Muscle of arm (tissue), 12 donors: ENCODE measurements around the gene ZNF343. TPM values are rescaled to one million over a fixed set of nuclear protein-coding genes. Genes with fewer than 3 reads are reported as not detected.

Experiments used
- DNase-seq: peaks from one replicate; pipeline ENCODE4 v3.0.0-alpha.2; 2013
- polyA plus RNA-seq, 12 donors: library from polyadenylated mRNA; unstranded; fragments of 120-200 nt; gene quantifications; one replicate each; pipeline ENCODE4 v1.2.1, GENCODE V29; 2013; ENCODE audit not compliant: insufficient read length in 12 of 12

ZNF343 gene
- polyA plus RNA-seq, 12 donors: 3.3 to 12.4 (median 9.8) TPM; not detected in 1

- DNase-seq: no peak
Measured at GRCh38 chr20:2475850-2476741, 32.6 kb downstream of the ZNF343 start.

GRCh38 chr20:2473516-2473915 lies 35.2 kb downstream of the ZNF343 start:
- DNase-seq: no peak

GRCh38 chr20:2470423-2471193 lies 38.1 kb downstream of the ZNF343 start, which contains the start of gene SNRPB:
Gene SNRPB (minus strand): TSS chr20:2470789. CDS start chr20:2470690, 99 bp downstream.
- DNase-seq: peak; percentile 99

GRCh38 chr20:2469991-2470422 lies 38.7 kb downstream of the ZNF343 start:
- DNase-seq: peak; percentile 56

GRCh38 chr20:2468581-2469407 lies 39.9 kb downstream of the ZNF343 start:
- no peak for DNase-seq

- no peak for DNase-seq
Measured at GRCh38 chr20:2467412-2467811, 41.3 kb downstream of the ZNF343 start.

- DNase-seq: no peak
Measured at GRCh38 chr20:2465100-2465499, 43.6 kb downstream of the ZNF343 start.

- DNase-seq: no peak
Measured at GRCh38 chr20:2463616-2464365, 44.9 kb downstream of the ZNF343 start.

- DNase-seq: no peak
Measured at GRCh38 chr20:2462484-2462883, 46.2 kb downstream of the ZNF343 start.

- no peak for DNase-seq
Measured at GRCh38 chr20:2460752-2461424, 47.8 kb downstream of the ZNF343 start.

- DNase-seq: no peak
Measured at GRCh38 chr20:2459981-2460751, 48.5 kb downstream of the ZNF343 start.

- no peak for DNase-seq
Measured at GRCh38 chr20:2458919-2459499, 49.7 kb downstream of the ZNF343 start.

GRCh38 chr20:2455771-2456497 lies 52.8 kb downstream of the ZNF343 start:
- no peak for DNase-seq

GRCh38 chr20:2453792-2454191 lies 54.9 kb downstream of the ZNF343 start:
- DNase-seq: no peak

- peak; percentile 57 for DNase-seq
Measured at GRCh38 chr20:2451939-2452732, 56.6 kb downstream of the ZNF343 start.

- no peak for DNase-seq
Measured at GRCh38 chr20:2451422-2451821, 57.3 kb downstream of the ZNF343 start.

- no peak for DNase-seq
Measured at GRCh38 chr20:2449386-2449785, 59.3 kb downstream of the ZNF343 start.

- no peak for DNase-seq
Measured at GRCh38 chr20:2446845-2447244, 61.9 kb downstream of the ZNF343 start.
